ENCODE results near the gene HTR3D. TPM values are rescaled to one million over a fixed set of nuclear protein-coding genes. Genes with fewer than 3 reads are reported as not detected.
"Not testable (repeated sequence)": the region's sequence is repeated elsewhere in the genome, so short reads cannot be mapped to it uniquely, and the experiment has no call there.

HTR3D gene
- total and polyA plus RNA-seq, 12 donors, result not detected

DNA sequence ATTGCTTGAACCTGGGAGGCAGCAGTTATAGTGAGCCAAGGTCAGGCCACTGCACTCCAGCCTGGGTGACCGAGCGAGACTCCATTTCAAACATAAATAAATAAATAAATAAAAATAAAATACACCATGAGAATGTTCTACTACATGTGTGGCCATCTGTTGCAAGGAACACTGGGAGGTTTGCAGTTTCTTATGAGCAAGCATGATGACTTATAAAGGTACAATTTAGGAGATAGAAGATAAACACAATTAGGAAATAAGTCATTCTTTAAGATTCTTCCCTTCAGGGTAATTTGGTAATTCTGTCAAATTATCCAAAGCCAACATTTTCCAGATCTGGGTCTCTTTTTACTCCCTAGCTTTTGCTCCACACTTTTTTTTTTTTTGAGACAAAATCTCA lies 34.7 kb downstream of the HTR3D start:
- Histone ChIP-seq H3K36me3 (replicated peaks in 1 of 2) (no peaks in the 10 kb centered on the region), H3K4me3 (no peak overlapping the region), H3K4me1 (replicated peaks in 1 of 2) (no peaks in the 10 kb centered on the region), H3K27ac (no peak overlapping the region), H3K9me3 (replicated peaks in 1 of 3) (no peaks in the 10 kb centered on the region), H3K27me3 (no peaks in the 10 kb centered on the region)
- intact Hi-C loops (cut with DNase I), result no loop called here
- WGBS, 4 donors, result 69 to 78% (median 74%) methylated on average over 2 of the region's 2 CpGs
- TF ChIP-seq POLR2A (IDR thresholded peaks at IDR 0.05) (no peak), CTCF (IDR thresholded peaks at IDR 0.05) (no peak)
- no peak for DNase-seq

DNA sequence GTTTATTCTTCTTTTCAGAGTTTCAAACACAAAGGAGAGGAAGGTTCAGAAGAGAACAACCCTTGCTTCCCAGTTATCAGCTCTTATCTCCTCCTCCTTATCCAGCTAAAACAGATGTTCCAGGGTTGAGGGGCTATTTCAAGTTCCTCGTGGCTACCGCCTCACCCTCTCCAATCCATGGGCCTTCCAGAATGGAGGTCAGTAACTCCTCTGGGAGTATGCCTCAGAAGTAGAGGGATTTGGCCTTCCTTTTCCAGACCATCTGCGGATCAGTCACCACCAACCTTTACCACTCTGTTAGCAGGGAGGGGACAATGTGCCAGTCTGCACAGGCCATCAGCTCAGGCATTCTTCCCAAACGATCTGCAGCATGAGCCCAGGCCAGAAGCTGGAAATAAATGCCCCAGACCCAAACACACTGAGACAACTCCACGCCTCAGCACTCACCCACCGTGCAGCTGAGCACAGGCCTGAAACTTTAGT lies 36.1 kb downstream of the HTR3D start:
- intact Hi-C loops (cut with DNase I), result no loop called here

DNA sequence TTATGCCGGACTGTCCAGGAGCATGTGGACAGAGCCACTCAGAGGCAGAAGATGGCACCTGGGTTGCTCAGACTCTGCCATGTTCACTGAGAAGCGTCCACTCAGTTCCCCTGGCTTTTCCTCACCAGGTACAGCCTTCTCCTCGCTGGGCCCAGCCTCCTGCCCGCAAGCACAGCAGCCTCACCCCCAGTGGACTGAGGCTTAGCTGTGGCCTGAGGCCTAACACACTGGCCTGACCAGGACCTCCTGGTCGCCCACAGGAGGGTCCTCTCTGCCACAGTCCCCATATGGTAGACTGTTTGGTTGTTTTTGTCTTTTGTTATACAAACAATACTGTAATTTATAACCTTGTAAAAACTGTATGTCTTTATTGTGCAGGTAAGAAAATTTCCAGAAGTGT lies 36.8 kb downstream of the HTR3D start:
- H3K36me3 ChIP-seq (replicated peaks in 1 of 2), result no peaks in the 10 kb centered on the region
- peak in 1 of 7 donors; percentile 6 for DNase-seq
- H3K4me1 ChIP-seq (replicated peaks in 1 of 2), result no peaks in the 10 kb centered on the region
- no peak overlapping the region for H3K4me3 ChIP-seq
- H3K27me3 ChIP-seq, result no peaks in the 10 kb centered on the region
- H3K9me3 ChIP-seq (replicated peaks in 1 of 3), result no peaks in the 10 kb centered on the region
- H3K27ac ChIP-seq, result no peak overlapping the region
- 87 to 94% (median 91%) methylated on average over 2 to 5 of the region's 5 CpGs for WGBS, 4 donors
- intact Hi-C loops (cut with DNase I), result no loop called here
- TF ChIP-seq POLR2A (IDR thresholded peaks at IDR 0.05) (no peak), CTCF (IDR thresholded peaks at IDR 0.05) (no peak)

More for the DNA sequence above, 36.1 kb downstream of the HTR3D start:
- H3K27ac ChIP-seq, result no peak overlapping the region
- H3K27me3 ChIP-seq, result no peaks in the 10 kb centered on the region
- no peak overlapping the region for H3K4me3 ChIP-seq
- TF ChIP-seq POLR2A (IDR thresholded peaks at IDR 0.05) (no peak), CTCF (IDR thresholded peaks at IDR 0.05) (no peak)
- H3K36me3 ChIP-seq (replicated peaks in 1 of 2), result no peaks in the 10 kb centered on the region
- H3K4me1 ChIP-seq (replicated peaks in 1 of 2), result no peaks in the 10 kb centered on the region
- 68 to 75% (median 72%) methylated on average over 6 of the region's 6 CpGs for WGBS, 4 donors
- H3K9me3 ChIP-seq (replicated peaks in 1 of 3), result no peaks in the 10 kb centered on the region
- DNase-seq, result peak in 1 of 7 donors; percentile 13

DNA sequence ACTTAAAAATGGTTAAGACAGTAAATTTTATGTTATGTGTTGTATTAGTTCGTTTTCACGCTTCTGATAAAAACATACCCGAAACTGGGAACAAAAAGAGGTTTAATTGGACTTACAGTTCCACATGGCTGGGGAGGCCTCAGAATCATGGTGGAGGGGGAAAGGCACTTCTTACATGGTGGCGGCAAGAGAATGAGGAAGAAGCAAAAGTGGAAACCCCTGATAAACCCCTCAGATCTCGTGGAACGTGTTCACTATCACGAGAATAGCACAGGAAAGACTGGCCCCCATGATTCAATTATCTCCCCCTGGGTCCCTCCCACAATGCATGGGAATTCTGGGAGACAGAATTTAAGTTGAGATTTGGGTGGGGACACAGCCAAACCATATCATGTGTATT lies 39.6 kb downstream of the HTR3D start:
- H3K27ac ChIP-seq; H3K4me3 ChIP-seq; intact Hi-C loops (cut with DNase I); H3K4me1 ChIP-seq (replicated peaks in 1 of 2); H3K9me3 ChIP-seq (replicated peaks in 1 of 3); DNase-seq; H3K36me3 ChIP-seq (replicated peaks in 1 of 2); H3K27me3 ChIP-seq: not testable (repeated sequence)
- WGBS, 4 donors, result 81 to 91% (median 88%) methylated on average over 7 of the region's 7 CpGs

- no peaks in the 10 kb centered on the region for H3K4me1 ChIP-seq (replicated peaks in 1 of 2)
- 82 to 86% (median 83%) methylated on average over 4 of the region's 4 CpGs for WGBS, 4 donors
- no peak overlapping the region for H3K27ac ChIP-seq
These were observed 42.1 kb downstream of the HTR3D start for GRCh38 chr3:184073621-184074020.

More at GRCh38 chr3:184073621-184074020, 42.1 kb downstream of the HTR3D start:
- H3K4me3 ChIP-seq, result no peak overlapping the region
- intact Hi-C loops (cut with DNase I), result no loop called here
- peak in 1 of 7 donors; percentile 1 for DNase-seq
- no peaks in the 10 kb centered on the region for H3K36me3 ChIP-seq (replicated peaks in 1 of 2)
- TF ChIP-seq POLR2A (IDR thresholded peaks at IDR 0.05) (no peak), CTCF (IDR thresholded peaks at IDR 0.05) (no peak)
- H3K27me3 ChIP-seq, result no peaks in the 10 kb centered on the region
- H3K9me3 ChIP-seq (replicated peaks in 1 of 3), result no peaks in the 10 kb centered on the region

All from adrenal gland (tissue), 12 donors.